Measurements from ENCODE around the gene ADAM22.
"Not testable (repeated sequence)": the region's sequence is repeated elsewhere in the genome, so short reads cannot be mapped to it uniquely, and the experiment has no call there.

ADAM22 gene, protein sequence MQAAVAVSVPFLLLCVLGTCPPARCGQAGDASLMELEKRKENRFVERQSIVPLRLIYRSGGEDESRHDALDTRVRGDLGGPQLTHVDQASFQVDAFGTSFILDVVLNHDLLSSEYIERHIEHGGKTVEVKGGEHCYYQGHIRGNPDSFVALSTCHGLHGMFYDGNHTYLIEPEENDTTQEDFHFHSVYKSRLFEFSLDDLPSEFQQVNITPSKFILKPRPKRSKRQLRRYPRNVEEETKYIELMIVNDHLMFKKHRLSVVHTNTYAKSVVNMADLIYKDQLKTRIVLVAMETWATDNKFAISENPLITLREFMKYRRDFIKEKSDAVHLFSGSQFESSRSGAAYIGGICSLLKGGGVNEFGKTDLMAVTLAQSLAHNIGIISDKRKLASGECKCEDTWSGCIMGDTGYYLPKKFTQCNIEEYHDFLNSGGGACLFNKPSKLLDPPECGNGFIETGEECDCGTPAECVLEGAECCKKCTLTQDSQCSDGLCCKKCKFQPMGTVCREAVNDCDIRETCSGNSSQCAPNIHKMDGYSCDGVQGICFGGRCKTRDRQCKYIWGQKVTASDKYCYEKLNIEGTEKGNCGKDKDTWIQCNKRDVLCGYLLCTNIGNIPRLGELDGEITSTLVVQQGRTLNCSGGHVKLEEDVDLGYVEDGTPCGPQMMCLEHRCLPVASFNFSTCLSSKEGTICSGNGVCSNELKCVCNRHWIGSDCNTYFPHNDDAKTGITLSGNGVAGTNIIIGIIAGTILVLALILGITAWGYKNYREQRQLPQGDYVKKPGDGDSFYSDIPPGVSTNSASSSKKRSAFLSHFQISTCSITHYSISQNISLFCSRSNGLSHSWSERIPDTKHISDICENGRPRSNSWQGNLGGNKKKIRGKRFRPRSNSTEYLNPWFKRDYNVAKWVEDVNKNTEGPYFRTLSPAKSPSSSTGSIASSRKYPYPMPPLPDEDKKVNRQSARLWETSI

DNA sequence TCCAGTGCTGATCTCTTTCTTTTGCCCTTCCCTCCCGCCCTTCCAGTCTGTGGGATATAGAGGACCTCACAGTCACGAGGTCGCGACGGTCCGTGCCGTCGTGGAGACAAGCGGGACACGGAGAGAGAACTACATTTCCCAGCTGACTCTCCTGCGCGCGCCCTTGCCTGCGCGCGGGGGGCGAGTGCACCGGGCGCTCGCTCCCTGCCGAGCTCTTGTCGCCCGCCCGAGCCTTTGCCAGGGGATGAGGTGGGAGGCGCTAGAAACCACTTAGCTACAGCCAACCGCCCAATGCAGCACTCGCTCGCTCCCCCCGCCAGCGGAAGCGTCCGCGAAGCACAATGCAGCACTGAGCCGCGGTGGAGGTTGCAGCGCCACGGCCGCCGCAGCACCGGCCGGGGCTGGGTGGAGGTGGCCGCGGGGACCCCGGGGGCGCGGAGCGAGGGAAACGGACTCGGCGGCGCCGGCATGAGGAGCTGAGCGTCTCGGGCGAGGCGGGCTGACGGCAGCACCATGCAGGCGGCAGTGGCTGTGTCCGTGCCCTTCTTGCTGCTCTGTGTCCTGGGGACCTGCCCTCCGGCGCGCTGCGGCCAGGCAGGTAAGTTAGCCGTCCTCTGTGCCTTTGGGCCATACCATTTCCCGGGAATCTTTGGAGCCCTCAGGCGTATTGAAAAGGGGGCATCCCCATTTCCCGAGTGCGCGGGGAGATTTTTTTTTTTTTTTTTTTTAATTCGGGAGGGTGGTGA is at the start of gene ADAM22:
Gene ADAM22, plus strand, starts transcription at position 299 of the 746 bp plus-strand sequence. Its CDS starts 215 bp downstream, at position 514.
- H3K4me3 ChIP-seq (ENCODE audit: low read depth, low read length), result peak within 1 kb of the TSS; percentile 85

DNA sequence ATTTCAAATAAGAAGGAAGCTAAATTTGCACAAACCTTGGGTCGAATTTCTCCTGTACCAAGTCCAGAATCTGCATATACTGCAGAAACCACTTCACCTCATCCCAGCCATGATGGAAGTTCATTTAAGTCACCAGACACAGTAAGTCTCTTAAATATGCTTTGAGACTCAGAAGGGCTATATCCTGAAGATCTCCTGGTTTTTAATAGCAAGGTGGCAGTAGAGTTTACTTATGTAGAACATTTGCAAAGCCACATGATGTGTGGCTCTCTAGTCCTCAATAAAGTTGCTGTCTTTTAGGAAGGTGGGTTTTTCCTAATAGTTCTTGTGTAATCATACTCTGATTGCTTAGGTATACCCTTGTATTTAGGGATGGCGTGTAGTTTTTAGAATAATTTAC is 49.0 kb upstream of the ADAM22 start:
- H3K4me3 ChIP-seq (ENCODE audit: low read depth, low read length), result no peak overlapping the region

DNA sequence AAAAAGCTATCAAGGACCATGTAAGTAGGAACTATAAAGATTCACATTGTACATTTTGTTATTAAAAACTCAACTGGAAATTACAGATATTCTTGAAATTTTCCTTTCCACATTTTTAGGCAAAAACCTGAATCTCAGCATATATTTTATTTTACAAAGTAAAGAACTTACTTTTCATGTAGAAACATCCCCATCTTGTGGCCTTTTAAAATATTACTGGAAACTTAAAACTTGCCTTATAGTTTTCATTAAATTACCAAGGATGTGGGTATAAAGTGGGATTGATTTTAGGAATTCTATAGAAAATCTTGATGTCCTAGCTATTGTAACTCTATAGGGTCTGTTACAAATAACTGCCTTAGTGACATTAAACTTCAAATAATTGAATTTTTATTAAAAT is 47.2 kb upstream of the ADAM22 start:
- H3K4me3 ChIP-seq (ENCODE audit: low read depth, low read length), result no peak overlapping the region

DNA sequence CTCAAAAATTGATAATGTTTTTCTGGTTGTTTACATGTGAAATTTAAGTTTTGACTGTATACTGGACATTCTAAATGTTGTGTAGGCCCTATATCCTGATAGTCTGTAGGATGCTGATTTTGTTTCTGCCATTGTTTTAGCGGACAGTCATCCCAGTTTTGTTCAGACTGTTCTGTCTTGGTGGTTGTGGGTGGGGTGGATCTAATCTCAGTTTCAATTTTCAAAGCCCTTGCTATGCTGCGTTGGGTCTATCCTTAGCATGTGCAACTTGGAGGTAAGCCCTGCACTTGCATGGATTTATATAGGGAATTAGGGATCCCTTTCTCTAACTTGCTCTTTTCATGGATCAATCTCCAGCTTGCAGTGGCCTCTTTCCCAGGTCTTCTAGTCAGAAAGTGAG is 38.7 kb upstream of the ADAM22 start:
- H3K4me3 ChIP-seq (ENCODE audit: low read depth, low read length), result no peak overlapping the region

DNA sequence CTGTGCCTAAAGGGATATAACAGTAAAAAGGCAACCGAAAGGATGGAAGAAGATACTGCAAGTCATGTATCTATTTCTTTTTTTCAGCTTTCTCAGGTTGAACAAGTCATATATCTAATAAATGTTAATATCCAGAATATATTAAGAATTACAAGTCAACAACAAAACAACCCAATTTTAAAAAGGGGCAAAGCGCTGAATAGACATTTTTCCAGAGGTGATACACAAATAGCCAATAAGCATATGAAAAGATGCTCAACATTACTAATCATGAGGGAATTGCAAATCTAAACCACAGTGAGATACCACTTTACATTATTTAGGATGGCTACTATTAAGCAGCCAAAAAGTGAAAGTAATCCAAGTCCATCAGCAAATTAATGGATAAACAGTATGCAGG is 34.8 kb upstream of the ADAM22 start:
- no peak overlapping the region for H3K4me3 ChIP-seq (ENCODE audit: low read depth, low read length)

DNA sequence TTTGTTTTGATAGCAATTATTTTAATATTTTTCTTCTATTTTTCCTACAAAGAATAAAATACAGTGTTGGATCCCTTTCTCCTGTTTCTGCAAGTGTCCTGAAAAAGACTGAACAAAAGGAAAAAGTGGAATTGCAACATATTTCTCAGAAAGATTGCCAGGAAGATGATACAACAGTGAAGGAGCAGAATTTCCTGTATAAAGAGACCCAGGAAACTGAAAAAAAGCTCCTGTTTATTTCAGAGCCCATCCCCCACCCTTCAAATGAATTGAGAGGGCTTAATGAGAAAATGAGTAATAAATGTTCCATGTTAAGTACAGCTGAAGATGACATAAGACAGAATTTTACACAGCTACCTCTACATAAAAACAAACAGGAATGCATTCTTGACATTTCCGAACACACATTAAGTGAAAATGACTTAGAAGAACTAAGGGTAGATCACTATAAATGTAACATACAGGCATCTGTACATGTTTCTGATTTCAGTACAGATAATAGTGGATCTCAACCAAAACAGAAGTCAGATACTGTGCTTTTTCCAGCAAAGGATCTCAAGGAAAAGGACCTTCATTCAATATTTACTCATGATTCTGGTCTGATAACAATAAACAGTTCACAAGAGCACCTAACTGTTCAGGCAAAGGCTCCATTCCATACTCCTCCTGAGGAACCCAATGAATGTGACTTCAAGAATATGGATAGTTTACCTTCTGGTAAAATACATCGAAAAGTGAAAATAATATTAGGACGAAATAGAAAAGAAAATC is 26.7 kb upstream of the ADAM22 start:
- not testable (repeated sequence) for H3K4me3 ChIP-seq (ENCODE audit: low read depth, low read length)

DNA sequence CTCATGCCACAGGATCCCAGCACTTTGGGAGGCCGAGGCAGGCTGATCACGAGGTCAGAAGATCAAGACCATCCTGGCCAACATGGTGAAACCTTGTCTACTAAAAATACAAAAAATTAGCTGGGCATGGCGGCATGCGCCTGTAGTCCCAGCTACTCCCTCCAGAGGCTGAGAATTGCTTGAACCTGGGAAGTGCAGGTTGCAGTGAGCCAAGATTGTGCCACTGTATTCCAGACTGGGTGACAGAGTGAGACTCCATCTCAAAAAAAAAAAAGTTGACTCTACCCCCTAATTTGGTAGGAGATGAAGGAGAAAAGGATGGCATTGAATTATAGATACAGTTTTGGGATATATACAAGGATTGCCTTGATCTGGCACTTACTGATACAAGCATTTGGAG is 25.2 kb upstream of the ADAM22 start:
- H3K4me3 ChIP-seq (ENCODE audit: low read depth, low read length), result not testable (repeated sequence)

DNA sequence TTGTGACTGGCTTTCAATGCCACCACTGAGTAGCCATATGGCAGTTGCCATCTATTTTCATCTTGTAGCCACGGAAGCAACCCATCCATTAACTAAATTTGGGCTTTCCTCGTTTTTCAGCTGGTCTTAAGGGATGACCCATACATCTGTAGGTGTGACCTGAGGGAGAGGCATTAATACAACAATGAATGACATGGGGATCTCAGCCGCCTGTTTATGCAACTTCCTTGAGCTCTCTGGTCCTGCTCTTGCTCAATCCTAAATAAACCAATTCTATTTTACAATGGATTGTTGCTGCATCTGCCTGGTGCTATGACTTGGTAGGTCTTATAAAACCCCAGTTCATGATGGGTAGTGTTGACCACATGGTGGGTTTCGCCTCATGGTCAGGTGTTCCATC is 21.9 kb upstream of the ADAM22 start:
- no peak overlapping the region for H3K4me3 ChIP-seq (ENCODE audit: low read depth, low read length)

DNA sequence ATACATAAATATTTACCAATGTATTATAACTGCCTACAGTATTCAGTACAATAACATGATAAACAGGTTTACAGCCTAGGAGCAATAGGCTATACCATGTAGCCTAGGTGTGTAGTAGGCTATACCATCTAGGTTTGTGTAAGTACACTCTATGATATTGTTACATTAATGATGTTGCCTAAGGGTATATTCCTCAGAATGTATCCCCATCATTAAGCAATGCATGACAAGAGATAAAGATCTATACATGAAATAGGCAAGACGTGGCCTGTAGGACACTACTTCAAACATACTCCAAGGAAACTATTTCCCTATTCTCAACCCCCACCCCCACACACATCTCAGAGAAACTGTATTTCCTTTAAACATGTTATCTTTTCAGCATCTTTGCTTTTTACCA is 15.3 kb upstream of the ADAM22 start:
- H3K4me3 ChIP-seq (ENCODE audit: low read depth, low read length), result no peak overlapping the region

DNA sequence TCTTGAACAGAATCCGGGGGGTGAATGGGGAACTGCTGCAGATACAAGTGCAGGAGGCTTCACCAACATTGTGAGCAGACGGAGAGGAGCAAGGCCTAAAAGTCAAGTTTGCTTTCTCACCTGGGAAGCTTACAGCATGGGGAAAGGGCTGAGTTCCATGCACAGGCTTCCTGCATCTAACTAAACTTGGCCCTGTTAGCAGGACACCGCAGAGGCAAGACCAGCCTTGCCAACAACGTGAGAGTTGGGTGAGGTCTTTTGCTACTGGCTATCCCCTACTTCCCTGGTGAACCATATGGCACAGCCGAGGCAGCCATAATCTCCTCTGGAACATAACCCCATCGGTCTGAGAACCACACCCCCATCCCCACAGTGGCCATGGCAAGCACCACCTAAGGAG is 14.2 kb upstream of the ADAM22 start:
- no peak overlapping the region for H3K4me3 ChIP-seq (ENCODE audit: low read depth, low read length)

DNA sequence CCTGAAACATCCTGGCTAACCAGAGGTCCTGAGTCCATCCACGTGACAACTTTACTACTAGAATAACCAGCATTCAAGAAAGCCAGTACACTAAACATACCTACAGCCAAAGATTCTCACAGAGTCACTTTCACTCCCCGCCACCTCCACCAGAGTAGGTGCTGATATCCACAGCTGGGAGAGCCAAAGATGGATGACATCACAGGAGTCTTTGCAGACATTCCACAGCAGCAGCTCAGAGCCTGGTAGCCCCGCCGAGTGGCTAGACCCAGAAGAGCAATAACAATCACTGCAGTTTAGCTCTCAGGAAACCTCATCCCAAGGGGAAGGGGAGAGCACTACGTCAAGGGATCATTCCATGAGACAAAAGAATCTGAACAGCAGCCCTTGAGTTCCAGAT is 13.5 kb upstream of the ADAM22 start:
- no peak overlapping the region for H3K4me3 ChIP-seq (ENCODE audit: low read depth, low read length)

DNA sequence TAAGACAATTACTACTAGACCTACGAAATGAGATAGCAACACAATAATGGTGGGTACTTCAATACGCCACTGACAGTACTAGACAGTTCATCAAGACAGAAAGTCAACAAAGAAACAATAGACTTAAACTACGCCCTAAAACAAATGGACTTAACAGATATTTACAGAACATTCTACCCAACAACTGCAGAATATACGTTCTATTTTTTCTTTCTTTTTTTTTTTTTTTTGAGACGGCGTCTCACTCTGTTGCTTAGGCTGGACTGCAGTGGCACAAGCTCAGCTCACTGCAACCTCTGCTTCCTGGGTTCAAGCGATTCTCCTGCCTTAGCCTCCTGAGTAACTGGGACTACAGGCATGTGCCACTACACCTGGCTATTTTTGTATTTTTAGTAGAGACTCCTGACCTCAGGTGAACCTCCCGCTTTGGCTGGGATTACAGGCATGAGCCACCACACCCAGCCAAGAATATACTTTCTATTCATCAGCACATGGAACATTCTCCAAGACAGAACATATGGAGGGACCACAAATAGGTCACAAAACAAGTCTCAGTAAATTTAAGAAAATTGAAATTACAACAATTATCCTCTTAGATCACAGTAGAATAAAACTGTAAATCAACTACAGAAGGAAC is 11.2 kb upstream of the ADAM22 start:
- H3K4me3 ChIP-seq (ENCODE audit: low read depth, low read length), result not testable (repeated sequence)

DNA sequence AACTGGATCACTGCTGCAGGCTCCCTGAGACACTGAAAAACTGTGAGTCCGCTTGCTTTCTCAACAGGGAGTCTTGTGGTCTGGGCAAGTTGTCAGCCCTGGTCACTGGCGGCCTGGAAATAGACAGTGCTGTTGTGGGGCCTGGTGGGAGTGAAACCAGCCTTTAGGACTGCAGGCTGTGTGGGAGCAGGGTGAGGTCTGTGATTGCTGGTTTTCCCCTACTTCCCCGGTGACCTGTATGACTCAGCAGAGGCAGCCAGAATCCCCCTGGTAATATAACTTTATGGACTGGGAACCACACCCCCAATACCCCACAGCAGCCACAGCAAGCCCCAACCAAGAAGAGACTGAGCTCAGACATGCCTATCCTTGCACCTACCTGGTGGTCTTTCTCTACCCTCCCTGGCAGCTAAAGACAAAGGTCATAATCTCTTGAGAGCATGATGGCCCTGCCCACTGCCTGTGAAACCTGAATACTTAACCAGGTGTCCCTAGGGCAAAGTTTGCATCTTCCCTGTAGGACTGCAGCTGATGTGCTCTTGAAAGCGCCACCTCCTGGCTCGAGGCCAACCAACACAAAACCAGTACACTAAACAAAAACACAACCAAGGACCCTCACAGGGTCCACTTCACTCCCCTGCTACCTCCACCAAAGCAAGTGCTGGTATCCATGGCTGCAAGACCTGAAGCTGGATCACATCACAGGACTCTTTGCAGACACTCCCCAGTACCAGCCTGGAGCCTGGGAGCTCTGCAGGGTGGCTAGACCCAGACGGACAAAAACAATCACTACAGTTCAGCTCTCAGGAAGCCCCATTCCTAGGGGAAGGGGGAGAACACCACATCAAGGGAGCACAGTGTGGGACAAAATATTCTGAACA is 7.2 kb upstream of the ADAM22 start:
- H3K4me3 ChIP-seq (ENCODE audit: low read depth, low read length), result no peak overlapping the region

DNA sequence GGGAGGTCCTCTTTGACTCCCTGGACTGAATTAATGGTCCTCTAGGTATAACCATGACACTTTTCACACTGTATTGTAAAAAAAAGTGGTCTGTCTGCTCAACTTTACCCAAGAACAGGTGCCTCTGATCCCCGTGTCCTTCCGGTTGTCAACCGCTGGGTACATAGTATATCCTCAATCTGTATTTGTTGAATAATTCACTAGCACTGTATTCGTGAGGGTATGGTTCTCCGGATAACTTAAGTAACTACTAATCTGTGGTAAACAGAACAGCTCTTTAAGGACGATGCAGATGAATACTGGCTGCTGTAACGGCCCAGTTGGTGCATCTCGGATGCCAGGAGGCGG is 472 bp upstream of the ADAM22 start:
- peak overlapping the region; percentile 85 for H3K4me3 ChIP-seq (ENCODE audit: low read depth, low read length)

DNA sequence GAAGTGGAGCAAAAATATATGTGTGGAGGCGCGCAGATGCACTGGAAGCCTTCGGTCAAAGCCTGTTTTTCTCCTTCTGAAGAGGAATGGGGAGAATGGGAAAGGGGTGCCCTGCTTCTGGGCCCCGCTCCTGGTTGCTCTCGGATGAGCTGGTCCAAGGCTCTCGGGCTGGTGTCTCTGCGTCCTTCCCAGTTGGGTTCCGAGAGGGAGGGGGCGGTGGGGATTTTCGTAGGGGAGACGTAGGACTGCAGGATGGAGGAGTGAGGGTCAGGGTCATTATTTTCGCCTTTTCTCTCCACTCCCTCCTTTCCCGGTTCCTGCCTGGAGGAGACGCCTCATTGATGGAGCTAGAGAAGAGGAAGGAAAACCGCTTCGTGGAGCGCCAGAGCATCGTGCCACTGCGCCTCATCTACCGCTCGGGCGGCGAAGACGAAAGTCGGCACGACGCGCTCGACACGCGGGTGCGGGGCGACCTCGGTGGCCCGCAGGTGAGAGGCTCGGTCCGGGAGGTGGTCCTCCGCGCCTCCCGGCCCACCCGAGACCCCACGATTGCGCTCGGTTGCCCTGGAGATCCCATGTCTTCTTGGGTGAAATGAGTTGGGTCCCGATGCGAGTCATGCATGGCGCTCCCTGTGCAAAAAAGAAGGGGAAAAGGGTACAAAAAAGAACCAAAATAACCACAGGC is 790 bp downstream of the ADAM22 start:
- H3K4me3 ChIP-seq (ENCODE audit: low read depth, low read length), result peak overlapping the region; percentile 85

DNA sequence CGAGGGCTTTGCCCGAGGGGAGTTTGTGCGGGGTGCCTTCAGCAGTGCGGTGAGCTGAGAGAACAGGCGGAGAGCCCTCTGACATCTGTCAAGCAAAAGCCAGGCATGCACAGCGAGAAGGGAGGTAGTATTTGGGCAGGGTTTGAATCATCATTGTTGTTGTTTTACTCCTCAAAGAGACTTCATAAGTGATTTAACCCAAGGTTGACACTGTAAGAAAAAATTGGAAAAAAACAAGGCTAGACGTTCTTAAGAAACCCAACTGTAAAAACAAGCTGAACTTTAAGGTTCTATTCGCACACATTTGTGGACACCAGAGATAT is 1.3 kb downstream of the ADAM22 start:
- peak overlapping the region; percentile 85 for H3K4me3 ChIP-seq (ENCODE audit: low read depth, low read length)

DNA sequence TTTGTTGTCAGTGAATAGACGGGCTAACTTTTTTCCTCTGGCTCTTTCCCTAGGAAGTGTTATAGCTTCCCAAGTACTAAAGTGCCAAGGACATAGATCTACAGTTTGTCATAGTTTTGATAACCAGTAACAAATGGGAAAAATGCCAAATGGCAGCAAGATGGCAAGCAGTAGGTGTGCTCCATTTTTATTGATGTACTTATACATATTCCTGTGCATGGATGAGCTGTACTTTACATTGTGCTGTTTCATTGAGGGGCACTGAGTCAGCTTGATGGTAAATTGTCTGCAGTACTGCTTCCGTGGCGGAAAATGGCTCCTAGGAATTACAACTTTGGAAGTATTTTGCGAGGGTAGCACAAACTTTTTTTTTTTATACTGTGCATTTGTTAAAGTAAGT is 7.1 kb downstream of the ADAM22 start:
- H3K4me3 ChIP-seq (ENCODE audit: low read depth, low read length), result no peak overlapping the region

DNA sequence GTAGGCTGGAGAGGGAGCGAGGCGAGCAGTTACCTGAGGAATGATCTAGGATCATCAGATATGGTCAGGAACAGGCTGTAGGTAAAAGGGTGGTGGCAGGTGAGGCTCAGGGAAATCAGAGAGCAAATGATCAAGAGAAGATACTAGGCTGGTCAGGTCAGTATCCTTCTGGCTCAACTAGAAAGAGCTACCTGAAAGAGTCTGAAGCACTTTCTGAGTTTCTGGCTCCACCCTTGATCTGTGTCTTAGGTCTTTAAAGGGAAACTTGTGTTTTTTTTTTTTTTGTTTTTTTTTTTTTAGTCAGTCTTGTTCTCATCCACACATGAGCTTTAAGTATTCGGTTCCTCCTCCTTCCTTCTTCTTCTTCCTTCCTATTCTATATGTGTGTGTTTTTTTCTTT is 10.5 kb downstream of the ADAM22 start:
- H3K4me3 ChIP-seq (ENCODE audit: low read depth, low read length), result no peak overlapping the region

DNA sequence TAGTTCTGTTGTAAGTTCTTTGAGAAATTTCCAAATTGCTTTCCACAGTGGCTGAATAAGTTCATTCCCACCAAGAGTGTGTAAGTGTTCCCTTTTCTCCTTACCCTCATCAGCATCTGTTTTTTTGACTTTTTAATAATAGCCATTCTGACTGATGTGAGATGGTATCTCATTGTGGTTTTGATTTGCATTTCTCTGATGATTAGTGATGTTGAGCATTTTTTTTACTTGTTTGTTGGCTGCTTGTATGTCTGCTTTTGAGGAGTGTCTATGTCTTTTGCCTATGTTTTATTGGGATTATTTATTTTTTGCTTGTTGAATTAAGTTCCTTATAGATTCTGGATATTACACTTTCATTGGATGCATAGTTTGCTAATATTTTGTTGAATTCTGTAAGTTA is 11.9 kb downstream of the ADAM22 start:
- H3K4me3 ChIP-seq (ENCODE audit: low read depth, low read length), result not testable (repeated sequence)

All from iPS-11a (cell line).